ENCODE results near the gene TLR4. TPM values are rescaled to one million over a fixed set of nuclear protein-coding genes. Genes with fewer than 3 reads are reported as not detected.

The TLR4 gene
- total RNA-seq, 1 experiment from 2014 or later: 0.07 TPM

DNA sequence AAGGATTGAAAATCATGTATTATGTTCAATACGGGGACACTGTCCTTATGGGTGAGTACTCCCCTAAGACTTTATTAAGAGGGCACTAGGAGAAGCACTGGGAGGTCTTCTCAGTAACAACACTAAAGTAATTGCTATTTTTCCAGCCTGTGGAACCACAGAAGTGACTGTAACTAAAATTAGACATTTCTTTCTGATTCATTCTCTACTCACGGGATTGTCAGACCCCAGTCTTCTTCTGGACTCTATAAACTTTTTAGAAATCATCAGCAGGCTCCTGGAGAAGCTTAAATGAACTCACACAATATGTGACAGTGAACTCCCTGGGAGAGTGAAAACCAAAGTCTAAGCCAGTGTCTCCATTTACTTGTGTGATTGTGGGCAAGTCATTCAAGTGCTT, 14.5 kb downstream of the TLR4 start:
- no peak overlapping the region for H3K23ac ChIP-seq (ENCODE audit: insufficient read length, low read depth, low read length)
- no peak overlapping the region for H3K14ac ChIP-seq (ENCODE audit: insufficient read depth, low read length)
- H2BK120ac ChIP-seq (ENCODE audit: low read depth, low read length, poor library complexity, severe bottlenecking): no peak overlapping the region
- H3K4me1 ChIP-seq (ENCODE audit: insufficient read depth, low read length): no peaks in the 10 kb centered on the region
- H2BK12ac ChIP-seq (ENCODE audit: insufficient read length, low read depth, low read length): no peak overlapping the region
- no peaks in the 10 kb centered on the region for H3K79me1 ChIP-seq (ENCODE audit: insufficient read depth, low read depth, low read length, poor library complexity, severe bottlenecking)
- H3K4me2 ChIP-seq (ENCODE audit: insufficient read depth, insufficient read length, low read length): no peak overlapping the region
- Mint-ChIP-seq H3K27ac (no peak overlapping the region), H3K4me1 (no peaks in the 10 kb centered on the region), H3K27me3 (ENCODE audit: low read depth) (no peaks in the 10 kb centered on the region), H3K36me3 (ENCODE audit: insufficient read depth in 1 of 3, low read depth in 3 of 3) (no peaks in the 10 kb centered on the region), H3K4me3 (no peak overlapping the region), H3K9me3 (no peaks in the 10 kb centered on the region)
- no CpG with 5 or more reads among the region's 2 CpGs for WGBS (ENCODE audit: extremely low coverage, insufficient read length, low lambda C conversion rate)
- H3K23me2 ChIP-seq (ENCODE audit: insufficient read length, low read depth, low read length, poor library complexity, severe bottlenecking): no peaks in the 10 kb centered on the region
- no peaks in the 10 kb centered on the region for H3K9me3 ChIP-seq (ENCODE audit: control insufficient read depth, low read depth, low read length)
- no peak overlapping the region for H4K91ac ChIP-seq (ENCODE audit: insufficient read length, low read depth, low read length)
- no peaks in the 10 kb centered on the region for H3K79me2 ChIP-seq (ENCODE audit: insufficient read depth, low read length)
- no peak overlapping the region for H3K56ac ChIP-seq (ENCODE audit: insufficient read length, low read depth, low read length)
- H3K4ac ChIP-seq (ENCODE audit: low read depth, low read length): no peak overlapping the region
- H3K9ac ChIP-seq (ENCODE audit: extremely low read depth, insufficient read length, low read length): no peak overlapping the region
- no peak overlapping the region for H2BK5ac ChIP-seq (ENCODE audit: insufficient read length, low read length)
- H3T11ph ChIP-seq (ENCODE audit: low read length): no peak overlapping the region
- no peak overlapping the region for H3K18ac ChIP-seq (ENCODE audit: insufficient read length, low read depth, low read length)
- H3K27me3 ChIP-seq (ENCODE audit: insufficient read depth, low read length): no peaks in the 10 kb centered on the region
- H2AK5ac ChIP-seq (ENCODE audit: insufficient read length, low read length): no peak overlapping the region
- DNase-seq: no peak
- H2BK15ac ChIP-seq (ENCODE audit: low read depth, low read length): no peak overlapping the region
- no peak overlapping the region for H4K8ac ChIP-seq (replicated peaks; ENCODE audit: insufficient read length, low read depth, low read length)
- no peak overlapping the region for H2BK20ac ChIP-seq (ENCODE audit: low read depth, low read length, poor library complexity, severe bottlenecking)
- H3K27ac ChIP-seq (ENCODE audit: insufficient read length, low read depth, low read length): no peak overlapping the region
- TF ChIP-seq, protein P1, sequence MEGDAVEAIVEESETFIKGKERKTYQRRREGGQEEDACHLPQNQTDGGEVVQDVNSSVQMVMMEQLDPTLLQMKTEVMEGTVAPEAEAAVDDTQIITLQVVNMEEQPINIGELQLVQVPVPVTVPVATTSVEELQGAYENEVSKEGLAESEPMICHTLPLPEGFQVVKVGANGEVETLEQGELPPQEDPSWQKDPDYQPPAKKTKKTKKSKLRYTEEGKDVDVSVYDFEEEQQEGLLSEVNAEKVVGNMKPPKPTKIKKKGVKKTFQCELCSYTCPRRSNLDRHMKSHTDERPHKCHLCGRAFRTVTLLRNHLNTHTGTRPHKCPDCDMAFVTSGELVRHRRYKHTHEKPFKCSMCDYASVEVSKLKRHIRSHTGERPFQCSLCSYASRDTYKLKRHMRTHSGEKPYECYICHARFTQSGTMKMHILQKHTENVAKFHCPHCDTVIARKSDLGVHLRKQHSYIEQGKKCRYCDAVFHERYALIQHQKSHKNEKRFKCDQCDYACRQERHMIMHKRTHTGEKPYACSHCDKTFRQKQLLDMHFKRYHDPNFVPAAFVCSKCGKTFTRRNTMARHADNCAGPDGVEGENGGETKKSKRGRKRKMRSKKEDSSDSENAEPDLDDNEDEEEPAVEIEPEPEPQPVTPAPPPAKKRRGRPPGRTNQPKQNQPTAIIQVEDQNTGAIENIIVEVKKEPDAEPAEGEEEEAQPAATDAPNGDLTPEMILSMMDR (conservative IDR thresholded peaks at IDR 0.05): no peak
- H4K20me1 ChIP-seq (ENCODE audit: control insufficient read depth, insufficient read depth, insufficient read length): no peaks in the 10 kb centered on the region
- H4K5ac ChIP-seq (ENCODE audit: insufficient read length, low read depth, low read length): no peak overlapping the region
- no peak overlapping the region for H2AFZ ChIP-seq (ENCODE audit: low read length)
